Osteocyte (in vitro differentiated cells): ENCODE measurements around the gene C4orf50. TPM values are rescaled to one million over a fixed set of nuclear protein-coding genes. Genes with fewer than 3 reads are reported as not detected.

Experiments
- DNase-seq: peaks from one replicate; pipeline ENCODE4 v3.0.0; 2021; ENCODE audit warnings: mixed read lengths; ENCODE audit not compliant: unreplicated experiment; ENCODE audit errors: extremely low spot score
- H3K27ac Mint-ChIP-seq: one replicate; pipeline ENCODE4 v1.8.0; 2021; ENCODE audit warnings: mild to moderate bottlenecking, mixed read lengths; ENCODE audit not compliant: unreplicated experiment
- H3K27me3 Mint-ChIP-seq: one replicate; pipeline ENCODE4 v1.8.0; 2021; ENCODE audit warnings: mixed read lengths; ENCODE audit not compliant: unreplicated experiment
- H3K36me3 Mint-ChIP-seq: one replicate; pipeline ENCODE4 v1.8.0; 2021; ENCODE audit warnings: mixed read lengths; ENCODE audit not compliant: unreplicated experiment
- H3K4me1 Mint-ChIP-seq: one replicate; pipeline ENCODE4 v1.8.0; 2021; ENCODE audit warnings: mixed read lengths; ENCODE audit not compliant: unreplicated experiment
- H3K4me3 Mint-ChIP-seq: one replicate; pipeline ENCODE4 v1.8.0; 2021; ENCODE audit warnings: mild to moderate bottlenecking, moderate library complexity, mixed read lengths; ENCODE audit not compliant: unreplicated experiment
- H3K9me3 Mint-ChIP-seq: one replicate; pipeline ENCODE4 v1.8.0; 2021; ENCODE audit warnings: mixed read lengths; ENCODE audit not compliant: unreplicated experiment
- CTCF ChIP-seq: fragments of 200-600 bp; sonication (generic); IDR thresholded peaks from 2 replicates; pipeline ENCODE4 v1.5.0; 2021; ENCODE audit warnings: antibody characterized with exemption, mild to moderate bottlenecking, moderate library complexity
- total RNA-seq: library from RNA; stranded (reverse); gene quantifications from 2 replicates; pipeline ENCODE4 v1.2.1, GENCODE V29; 2021

C4orf50 gene
- total RNA-seq, 1 donor from 2014 or later, result not detected

- Mint-ChIP-seq H3K9me3 (no peaks in the 10 kb centered on the region), H3K36me3 (no peaks in the 10 kb centered on the region), H3K4me3 (no peak overlapping the region), H3K27ac (no peak overlapping the region), H3K27me3 (peaks cover 29% of the 10 kb centered on the region), H3K4me1 (no peaks in the 10 kb centered on the region)
- no peak for DNase-seq
- TF ChIP-seq CTCF, result no peak
These were observed 102.0 kb downstream of the C4orf50 start for GRCh38 chr4:5916229-5916628.

- no peak for DNase-seq
- Mint-ChIP-seq H3K36me3 (no peaks in the 10 kb centered on the region), H3K4me3 (no peak overlapping the region), H3K27ac (no peak overlapping the region), H3K27me3 (peaks cover 31% of the 10 kb centered on the region), H3K4me1 (no peaks in the 10 kb centered on the region), H3K9me3 (peaks cover 5% of the 10 kb centered on the region)
- TF ChIP-seq CTCF, result no peak
These were observed 104.8 kb downstream of the C4orf50 start for GRCh38 chr4:5913454-5913853.

GRCh38 chr4:5912614-5913019 lies 105.6 kb downstream of the C4orf50 start:
- H3K4me1 Mint-ChIP-seq, result no peaks in the 10 kb centered on the region
- peaks cover 31% of the 10 kb centered on the region for H3K27me3 Mint-ChIP-seq
- H3K36me3 Mint-ChIP-seq, result no peaks in the 10 kb centered on the region
- no peak for TF ChIP-seq CTCF
- no peak overlapping the region for H3K4me3 Mint-ChIP-seq
- no peak overlapping the region for H3K27ac Mint-ChIP-seq
- H3K9me3 Mint-ChIP-seq, result peaks cover 5% of the 10 kb centered on the region
- no peak for DNase-seq

GRCh38 chr4:5908876-5909427 lies 109.3 kb downstream of the C4orf50 start:
- no peak for DNase-seq
- Mint-ChIP-seq H3K9me3 (peaks cover 10% of the 10 kb centered on the region), H3K4me1 (no peaks in the 10 kb centered on the region), H3K27me3 (peaks cover 36% of the 10 kb centered on the region), H3K36me3 (no peaks in the 10 kb centered on the region), H3K4me3 (no peak overlapping the region), H3K27ac (no peak overlapping the region)
- TF ChIP-seq CTCF, result no peak

- DNase-seq, result no peak
- peaks cover 10% of the 10 kb centered on the region for H3K9me3 Mint-ChIP-seq
- H3K4me3 Mint-ChIP-seq, result no peak overlapping the region
- H3K4me1 Mint-ChIP-seq, result no peaks in the 10 kb centered on the region
- H3K27me3 Mint-ChIP-seq, result peaks cover 38% of the 10 kb centered on the region
- H3K27ac Mint-ChIP-seq, result no peak overlapping the region
- H3K36me3 Mint-ChIP-seq, result no peaks in the 10 kb centered on the region
- TF ChIP-seq CTCF, result no peak
These were observed 112.0 kb downstream of the C4orf50 start for GRCh38 chr4:5906191-5906590.
